Sigmoid colon (tissue), 4 donors: ENCODE measurements around the gene KRT36.

Experiments used
- EP300 ChIP-seq, 4 donors: sonication (generic); formaldehyde crosslinking; IDR thresholded peaks; one replicate each; pipeline ENCODE4 v1.6.1; 2017; ENCODE audit warnings: antibody characterized with exemption in 4 of 4
- POLR2A ChIP-seq, 2 donors: fragments of 450-650 bp; IDR thresholded peaks; one replicate each; pipeline ENCODE4 v1.6.1; 2016; ENCODE audit warnings: antibody characterized with exemption in 2 of 2, mild to moderate bottlenecking in 2 of 2, moderate library complexity in 2 of 2
- POLR2AphosphoS5 ChIP-seq, 4 donors: sonication (generic); formaldehyde crosslinking; IDR thresholded peaks; one replicate each; pipeline ENCODE4 v1.6.1; 2017; ENCODE audit warnings: antibody characterized with exemption in 4 of 4
- TF ChIP-seq, protein P1 (sequence below), 4 experiments: fragments of 450-650 bp in 3 of 4; fragments of 200-600 bp in 1 of 4; IDR thresholded peaks; one replicate each; pipeline ENCODE4 v1.5.1; 2016 to 2019; ENCODE audit warnings: antibody characterized with exemption in 4 of 4, mild to moderate bottlenecking in 3 of 4, moderate library complexity in 2 of 4

DNA sequence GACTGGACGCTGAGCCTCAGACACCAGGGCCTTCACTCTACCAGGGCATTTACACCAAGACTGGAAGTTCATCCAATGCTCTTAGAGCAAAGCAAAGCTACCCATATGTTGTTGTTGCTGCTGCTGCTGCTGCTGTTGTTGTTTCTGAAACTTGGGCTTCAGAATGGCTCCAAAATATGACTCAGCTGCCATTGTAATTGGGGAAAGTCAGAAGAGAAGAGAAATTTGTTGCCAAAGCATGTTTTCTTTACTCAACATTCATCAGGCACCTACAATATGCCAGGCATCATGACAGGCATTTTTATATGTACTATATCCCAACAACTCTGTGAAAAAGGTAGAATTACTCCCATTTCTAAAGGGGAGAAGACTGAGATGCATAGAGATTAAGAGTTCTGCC, 34.5 kb downstream of the KRT36 start:
- TF ChIP-seq, protein P1, sequence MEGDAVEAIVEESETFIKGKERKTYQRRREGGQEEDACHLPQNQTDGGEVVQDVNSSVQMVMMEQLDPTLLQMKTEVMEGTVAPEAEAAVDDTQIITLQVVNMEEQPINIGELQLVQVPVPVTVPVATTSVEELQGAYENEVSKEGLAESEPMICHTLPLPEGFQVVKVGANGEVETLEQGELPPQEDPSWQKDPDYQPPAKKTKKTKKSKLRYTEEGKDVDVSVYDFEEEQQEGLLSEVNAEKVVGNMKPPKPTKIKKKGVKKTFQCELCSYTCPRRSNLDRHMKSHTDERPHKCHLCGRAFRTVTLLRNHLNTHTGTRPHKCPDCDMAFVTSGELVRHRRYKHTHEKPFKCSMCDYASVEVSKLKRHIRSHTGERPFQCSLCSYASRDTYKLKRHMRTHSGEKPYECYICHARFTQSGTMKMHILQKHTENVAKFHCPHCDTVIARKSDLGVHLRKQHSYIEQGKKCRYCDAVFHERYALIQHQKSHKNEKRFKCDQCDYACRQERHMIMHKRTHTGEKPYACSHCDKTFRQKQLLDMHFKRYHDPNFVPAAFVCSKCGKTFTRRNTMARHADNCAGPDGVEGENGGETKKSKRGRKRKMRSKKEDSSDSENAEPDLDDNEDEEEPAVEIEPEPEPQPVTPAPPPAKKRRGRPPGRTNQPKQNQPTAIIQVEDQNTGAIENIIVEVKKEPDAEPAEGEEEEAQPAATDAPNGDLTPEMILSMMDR (IDR thresholded peaks at IDR 0.05) = no peak
- TF ChIP-seq EP300 (IDR thresholded peaks at IDR 0.05) = no peak
- no peak for TF ChIP-seq POLR2AphosphoS5 (IDR thresholded peaks at IDR 0.05)
- no peak for TF ChIP-seq POLR2A (IDR thresholded peaks at IDR 0.05)
